Measurements from ENCODE around the gene SMARCD3.

The SMARCD3 gene

GRCh38 chr7:151272405-151272804, 23.9 kb upstream of the SMARCD3 start:
- no peak for DNase-seq

- DNase-seq: peak; percentile 95
These were observed 23.3 kb upstream of the SMARCD3 start for GRCh38 chr7:151271699-151272355.

- DNase-seq: no peak
These were observed 21.0 kb upstream of the SMARCD3 start for GRCh38 chr7:151269511-151269910.

- DNase-seq: no peak
These were observed 16.9 kb upstream of the SMARCD3 start for GRCh38 chr7:151265351-151265931.

- no peak for DNase-seq
These were observed 16.1 kb upstream of the SMARCD3 start for GRCh38 chr7:151264615-151265014.

GRCh38 chr7:151261529-151261928, 13.0 kb upstream of the SMARCD3 start:
- DNase-seq: no peak

GRCh38 chr7:151260883-151261282, 12.4 kb upstream of the SMARCD3 start:
- no peak for DNase-seq

- no peak for DNase-seq
These were observed 12.0 kb upstream of the SMARCD3 start for GRCh38 chr7:151260471-151260870.

GRCh38 chr7:151257990-151258389, 9.5 kb upstream of the SMARCD3 start:
- DNase-seq: no peak

- no peak for DNase-seq
These were observed 8.0 kb upstream of the SMARCD3 start for GRCh38 chr7:151256410-151257045.

GRCh38 chr7:151255390-151255789, 6.9 kb upstream of the SMARCD3 start:
- no peak for DNase-seq

- no peak for DNase-seq
These were observed 6.4 kb upstream of the SMARCD3 start for GRCh38 chr7:151254851-151255250.

- no peak for DNase-seq
These were observed 5.8 kb upstream of the SMARCD3 start for GRCh38 chr7:151254316-151254715.

GRCh38 chr7:151252961-151253711, 4.6 kb upstream of the SMARCD3 start:
- DNase-seq: no peak

- DNase-seq: no peak
These were observed 4.0 kb upstream of the SMARCD3 start for GRCh38 chr7:151252561-151252835.

- DNase-seq: no peak
These were observed 3.4 kb upstream of the SMARCD3 start for GRCh38 chr7:151251689-151252560.

GRCh38 chr7:151251328-151251688, 2.8 kb upstream of the SMARCD3 start:
- DNase-seq: no peak

GRCh38 chr7:151250181-151251132, 2.0 kb upstream of the SMARCD3 start:
- DNase-seq: no peak

GRCh38 chr7:151249732-151250072, 1.2 kb upstream of the SMARCD3 start:
- no peak for DNase-seq

- peak; percentile 63 for DNase-seq
These were observed 689 bp upstream of the SMARCD3 start for GRCh38 chr7:151249034-151249731.

GRCh38 chr7:151247611-151248345, 716 bp downstream of the SMARCD3 start:
- DNase-seq: no peak
